ENCODE data around the gene CCDC201.
"Not testable (repeated sequence)": the region's sequence is repeated elsewhere in the genome, so short reads cannot be mapped to it uniquely, and the experiment has no call there.

CCDC201 gene

DNA sequence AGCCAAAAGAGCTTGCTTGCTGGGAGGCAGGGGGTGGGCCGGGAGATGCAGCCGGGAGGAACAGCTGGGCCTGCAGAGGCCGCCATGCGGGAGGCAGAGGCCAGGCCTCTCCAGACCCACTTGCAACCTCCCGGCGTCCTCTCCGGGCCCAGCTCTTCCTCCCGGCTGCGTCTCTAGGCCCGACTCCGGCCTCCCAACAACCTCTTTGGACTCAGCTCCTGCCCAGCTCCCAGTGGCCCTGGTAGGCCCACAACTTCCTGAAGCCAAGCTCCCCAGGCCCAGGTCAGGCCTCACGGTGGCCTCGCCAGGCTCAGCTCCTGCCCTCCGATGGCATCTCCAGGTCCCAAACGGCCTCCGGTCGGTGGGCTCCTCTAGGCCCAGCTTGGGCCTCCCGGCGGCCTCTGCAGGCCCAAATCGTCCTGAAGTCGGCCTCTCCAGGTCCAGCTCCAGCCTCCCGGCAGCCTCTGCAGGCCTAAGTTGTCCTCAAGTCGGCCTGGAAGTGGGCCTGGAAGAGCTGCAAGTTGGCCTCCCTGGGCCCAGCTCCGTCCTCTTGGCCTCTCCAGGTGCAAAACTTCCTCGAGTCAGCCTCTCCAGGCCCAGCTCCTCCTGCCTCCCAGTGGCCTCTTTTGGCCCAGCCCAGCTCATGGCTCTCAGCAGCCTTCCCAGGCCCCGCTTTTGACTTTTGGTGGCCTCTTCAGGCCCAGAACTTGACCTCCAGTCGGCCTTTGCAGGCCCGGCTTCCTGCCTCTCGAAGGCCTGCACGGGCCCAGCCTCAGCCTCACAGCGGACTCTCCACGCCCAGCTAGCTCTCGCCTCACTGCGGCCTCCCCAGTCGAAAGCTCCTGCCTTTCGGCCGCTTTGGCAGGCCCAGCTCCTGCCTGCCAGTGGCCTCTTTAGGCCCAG, 58.4 kb downstream of the CCDC201 start:
- not testable (repeated sequence) for H3K9me3 ChIP-seq (ENCODE audit: insufficient read depth, low read length); H3K4me3 ChIP-seq (ENCODE audit: insufficient read length, low read depth); DNase-seq (ENCODE audit: low read depth, low spot score); H3K9ac ChIP-seq (ENCODE audit: insufficient read length, low read depth); H3K27me3 ChIP-seq (ENCODE audit: insufficient read depth, insufficient read length); H3K4me1 ChIP-seq (ENCODE audit: insufficient read depth, insufficient read length); H3K36me3 ChIP-seq (ENCODE audit: insufficient read depth, insufficient read length, low read length)

DNA sequence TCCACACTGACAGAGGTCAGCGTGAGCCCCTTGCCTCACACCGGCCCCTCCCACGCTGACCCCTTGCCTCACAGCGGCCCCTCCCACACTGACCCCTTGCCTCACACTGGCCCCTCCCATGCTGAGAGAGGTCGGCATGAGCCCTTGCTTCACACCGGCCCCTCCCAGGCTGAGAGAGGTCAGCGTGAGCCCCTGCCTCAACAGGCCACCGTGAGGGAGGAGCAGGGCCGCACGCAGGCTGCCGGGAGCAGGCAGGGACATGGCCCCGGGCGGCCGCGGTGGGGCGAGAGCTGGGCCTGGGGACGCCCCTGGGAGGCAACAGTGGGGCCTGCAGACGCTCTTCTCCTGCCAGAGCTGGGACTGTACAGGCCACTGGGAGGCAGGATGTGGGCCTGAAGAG, 59.1 kb downstream of the CCDC201 start:
- not testable (repeated sequence) for DNase-seq (ENCODE audit: low read depth, low spot score); H3K27me3 ChIP-seq (ENCODE audit: insufficient read depth, insufficient read length); H3K9me3 ChIP-seq (ENCODE audit: insufficient read depth, low read length); H3K4me1 ChIP-seq (ENCODE audit: insufficient read depth, insufficient read length); H3K4me3 ChIP-seq (ENCODE audit: insufficient read length, low read depth); H3K9ac ChIP-seq (ENCODE audit: insufficient read length, low read depth); H3K36me3 ChIP-seq (ENCODE audit: insufficient read depth, insufficient read length, low read length)

DNA sequence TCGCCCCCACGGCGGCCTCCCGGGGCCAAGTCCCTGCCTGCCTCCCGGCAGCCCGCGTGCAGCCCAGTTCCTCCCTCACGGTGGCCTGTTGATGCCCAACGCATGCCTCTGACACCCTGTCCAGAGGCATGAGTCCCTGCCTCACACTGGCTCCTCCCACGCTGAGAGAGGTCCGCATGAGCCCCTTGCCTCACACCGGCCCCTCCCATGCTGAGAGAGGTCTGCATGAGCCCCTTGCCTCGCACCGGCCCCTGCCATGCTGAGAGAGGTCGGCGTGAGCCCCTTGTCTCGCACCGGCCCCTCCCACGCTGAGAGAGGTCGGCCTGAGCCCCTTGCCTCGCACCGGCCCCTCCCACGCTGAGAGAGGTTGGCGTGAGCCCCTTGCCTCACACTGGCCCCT, 59.9 kb downstream of the CCDC201 start:
- H3K36me3 ChIP-seq (ENCODE audit: insufficient read depth, insufficient read length, low read length): peaks cover 6% of the 10 kb centered on the region
- no peaks in the 10 kb centered on the region for H3K27me3 ChIP-seq (ENCODE audit: insufficient read depth, insufficient read length)
- no peak overlapping the region for H3K4me3 ChIP-seq (ENCODE audit: insufficient read length, low read depth)
- H3K4me1 ChIP-seq (ENCODE audit: insufficient read depth, insufficient read length): no peaks in the 10 kb centered on the region
- no peak for DNase-seq (ENCODE audit: low read depth, low spot score)
- H3K9me3 ChIP-seq (ENCODE audit: insufficient read depth, low read length): peaks cover 5% of the 10 kb centered on the region; the same call in 1 of the 2 replicates
- H3K9ac ChIP-seq (ENCODE audit: insufficient read length, low read depth): no peak overlapping the region
- TF ChIP-seq YY1 (IDR thresholded peaks at IDR 0.05; ENCODE audit: insufficient read depth, insufficient read length) (no peak), ZNF274 (IDR thresholded peaks at IDR 0.05; ENCODE audit: low read depth, low read length) (no peak), SUZ12 (IDR thresholded peaks at IDR 0.05; ENCODE audit: extremely low read depth, insufficient read depth, insufficient read length) (no peak)

DNA sequence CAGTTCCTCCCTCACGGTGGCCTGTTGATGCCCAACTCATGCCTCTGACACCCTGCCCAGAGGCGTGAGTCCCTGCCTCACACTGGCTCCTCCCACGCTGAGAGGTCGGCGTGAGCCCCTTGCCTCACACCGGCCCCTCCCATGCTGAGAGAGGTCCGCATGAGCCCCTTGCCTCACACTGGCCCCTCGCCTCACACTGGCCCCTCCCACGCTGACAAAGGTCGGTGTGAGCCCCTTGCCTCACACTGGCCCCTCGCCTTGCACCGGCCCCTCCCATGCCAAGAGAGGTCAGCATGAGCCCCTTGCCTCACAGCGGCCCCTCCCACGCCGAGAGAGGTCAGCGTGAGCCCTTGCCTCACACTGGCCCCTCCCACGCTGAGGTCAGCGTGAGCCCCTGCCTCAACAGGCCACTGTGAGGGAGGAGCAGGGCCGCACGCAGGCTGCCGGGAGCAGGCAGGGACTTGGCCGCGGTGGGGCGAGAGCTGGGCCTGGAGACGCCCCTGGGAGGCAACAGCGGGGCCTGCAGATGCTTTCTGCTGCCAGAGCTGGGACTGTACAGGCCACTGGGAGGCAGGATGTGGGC, 61.1 kb downstream of the CCDC201 start:
- H3K4me1 ChIP-seq (ENCODE audit: insufficient read depth, insufficient read length); DNase-seq (ENCODE audit: low read depth, low spot score); H3K9me3 ChIP-seq (ENCODE audit: insufficient read depth, low read length): not testable (repeated sequence)

DNA sequence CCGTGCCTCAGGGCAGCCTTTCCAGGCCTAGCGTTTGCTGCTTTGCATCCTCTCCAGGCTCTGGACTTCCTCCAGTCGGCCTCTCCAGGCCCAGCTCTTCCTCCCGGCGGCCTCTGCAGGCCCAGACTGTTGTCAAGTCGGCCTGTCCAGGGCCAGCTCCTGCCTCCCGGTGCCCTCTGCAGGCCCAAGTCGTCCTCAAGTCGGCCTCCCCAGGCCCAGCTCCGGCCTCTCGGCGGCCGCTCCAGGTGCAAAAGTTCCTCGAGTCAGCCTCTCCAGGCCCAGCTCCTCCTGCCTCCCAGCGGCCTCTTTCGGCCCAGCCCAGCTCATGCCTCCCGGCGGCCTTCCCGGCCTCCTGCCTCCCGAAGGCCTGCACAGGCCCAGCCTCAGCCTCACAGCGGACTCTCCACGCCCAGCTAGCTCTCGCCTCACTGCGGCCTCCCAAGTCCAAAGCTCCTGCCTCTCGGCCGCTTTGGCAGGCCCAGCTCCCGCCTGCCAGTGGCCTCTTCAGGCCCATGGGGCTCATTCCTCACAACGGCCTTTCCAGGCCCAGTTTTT, 62.4 kb downstream of the CCDC201 start:
- H3K4me3 ChIP-seq (ENCODE audit: insufficient read length, low read depth); DNase-seq (ENCODE audit: low read depth, low spot score); H3K9me3 ChIP-seq (ENCODE audit: insufficient read depth, low read length); H3K9ac ChIP-seq (ENCODE audit: insufficient read length, low read depth); H3K4me1 ChIP-seq (ENCODE audit: insufficient read depth, insufficient read length); H3K36me3 ChIP-seq (ENCODE audit: insufficient read depth, insufficient read length, low read length); H3K27me3 ChIP-seq (ENCODE audit: insufficient read depth, insufficient read length): not testable (repeated sequence)

More for the DNA sequence above, 61.1 kb downstream of the CCDC201 start:
- H3K36me3 ChIP-seq (ENCODE audit: insufficient read depth, insufficient read length, low read length); H3K4me3 ChIP-seq (ENCODE audit: insufficient read length, low read depth); H3K27me3 ChIP-seq (ENCODE audit: insufficient read depth, insufficient read length); H3K9ac ChIP-seq (ENCODE audit: insufficient read length, low read depth): not testable (repeated sequence)

All from NT2/D1 (cell line).